Breast epithelium (tissue), 3 donors: ENCODE measurements around the gene RFC4.
A peak's percentile ranks its signal among the peaks of the same experiment; 100 is the strongest.

Experiments used
- CTCF ChIP-seq, 3 donors: fragments of 450-650 bp; IDR thresholded peaks; one replicate each; pipeline ENCODE4 v1.5.1; 2016 to 2017; ENCODE audit warnings: antibody characterized with exemption in 3 of 3, mild to moderate bottlenecking in 3 of 3, moderate library complexity in 3 of 3
- POLR2A ChIP-seq: fragments of 450-650 bp; IDR thresholded peaks from one replicate; pipeline ENCODE4 v1.6.1; 2016; ENCODE audit warnings: antibody characterized with exemption, mild to moderate bottlenecking, moderate library complexity

GRCh38 chr3:186783058-186783730 is 23.1 kb downstream of the RFC4 start, which contains the start of gene EIF4A2:
- TF ChIP-seq CTCF (IDR thresholded peaks at IDR 0.05) (no peak), POLR2A (peak; percentile 96)
